Memory B cell (primary cell): ENCODE results near the gene CSNK1D.
A peak's percentile ranks its signal among the peaks of the same experiment; 100 is the strongest.
"Not testable (repeated sequence)": the region's sequence is repeated elsewhere in the genome, so short reads cannot be mapped to it uniquely, and the experiment has no call there.

Source experiments
- ATAC-seq: fragments of 150-1000 bp; cut with Tn5 transposase; 2 replicates; pipeline ENCODE4 v1.10.0; 2021; ENCODE audit warnings: low read depth, mild to moderate bottlenecking, moderate library complexity
- DNase-seq, 2 donors: peaks; one replicate each; pipeline ENCODE4 v3.0.0; 2022; ENCODE audit warnings: low spot score in 2 of 2
- H3K27ac Mint-ChIP-seq: one replicate; pipeline ENCODE4 v1.8.0; 2022; ENCODE audit warnings: mild to moderate bottlenecking, moderate library complexity, mixed read lengths
- H3K27me3 Mint-ChIP-seq: one replicate; pipeline ENCODE4 v1.8.0; 2022; ENCODE audit warnings: mixed read lengths
- H3K36me3 Mint-ChIP-seq: one replicate; pipeline ENCODE4 v1.8.0; 2022; ENCODE audit warnings: mild to moderate bottlenecking, mixed read lengths
- H3K4me1 Mint-ChIP-seq: one replicate; pipeline ENCODE4 v1.8.0; 2022; ENCODE audit warnings: mixed read lengths
- H3K4me3 Mint-ChIP-seq: one replicate; pipeline ENCODE4 v1.8.0; 2022; ENCODE audit warnings: mild to moderate bottlenecking, moderate library complexity, mixed read lengths
- H3K9me3 Mint-ChIP-seq: one replicate; pipeline ENCODE4 v1.8.0; 2022; ENCODE audit warnings: mixed read lengths

The CSNK1D gene

GRCh38 chr17:82215095-82215971 is 58.2 kb downstream of the CSNK1D start:
- Mint-ChIP-seq H3K4me1 (peaks cover 21% of the 10 kb centered on the region), H3K4me3 (no peak overlapping the region), H3K9me3 (no peaks in the 10 kb centered on the region), H3K27me3 (no peaks in the 10 kb centered on the region), H3K36me3 (no peaks in the 10 kb centered on the region), H3K27ac (peak overlapping the region; percentile 90)
- ATAC-seq (no peak), DNase-seq (no peak)

DNA sequence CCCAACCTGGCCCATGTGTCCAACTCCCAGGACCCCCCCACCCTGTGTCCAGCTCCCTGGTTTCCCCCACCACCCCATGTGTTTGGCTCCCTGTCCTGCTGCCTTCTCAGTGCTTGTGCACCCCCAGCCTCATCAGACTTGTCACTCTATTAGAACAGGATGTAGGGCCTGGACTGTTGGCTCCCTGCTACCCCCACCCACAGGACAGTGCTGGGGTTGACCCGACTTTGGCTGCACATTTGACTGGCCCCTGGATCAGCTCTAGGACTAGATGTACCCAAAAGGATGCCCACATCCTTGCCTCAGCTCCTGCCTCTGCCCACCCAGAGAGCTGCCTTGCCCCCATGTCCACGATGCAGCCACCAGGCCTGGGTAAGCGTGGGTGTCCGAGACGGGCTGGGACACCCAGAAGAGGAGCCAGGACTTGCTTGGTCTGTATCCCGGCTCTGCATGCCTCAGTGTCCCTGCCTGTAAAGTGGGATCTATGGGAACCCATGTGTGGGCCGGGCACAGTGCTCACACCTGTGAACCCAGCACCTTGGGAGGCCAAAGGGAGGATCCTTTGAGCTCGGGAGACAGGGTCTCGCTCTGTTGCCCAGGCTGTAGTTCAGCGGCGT is 59.4 kb downstream of the CSNK1D start:
- Mint-ChIP-seq H3K27me3 (no peaks in the 10 kb centered on the region), H3K27ac (peak overlapping the region; percentile 93), H3K36me3 (no peaks in the 10 kb centered on the region), H3K9me3 (no peaks in the 10 kb centered on the region), H3K4me3 (peak overlapping the region; percentile 79), H3K4me1 (peaks cover 21% of the 10 kb centered on the region)
- DNase-seq (no peak), ATAC-seq (no peak)

DNA sequence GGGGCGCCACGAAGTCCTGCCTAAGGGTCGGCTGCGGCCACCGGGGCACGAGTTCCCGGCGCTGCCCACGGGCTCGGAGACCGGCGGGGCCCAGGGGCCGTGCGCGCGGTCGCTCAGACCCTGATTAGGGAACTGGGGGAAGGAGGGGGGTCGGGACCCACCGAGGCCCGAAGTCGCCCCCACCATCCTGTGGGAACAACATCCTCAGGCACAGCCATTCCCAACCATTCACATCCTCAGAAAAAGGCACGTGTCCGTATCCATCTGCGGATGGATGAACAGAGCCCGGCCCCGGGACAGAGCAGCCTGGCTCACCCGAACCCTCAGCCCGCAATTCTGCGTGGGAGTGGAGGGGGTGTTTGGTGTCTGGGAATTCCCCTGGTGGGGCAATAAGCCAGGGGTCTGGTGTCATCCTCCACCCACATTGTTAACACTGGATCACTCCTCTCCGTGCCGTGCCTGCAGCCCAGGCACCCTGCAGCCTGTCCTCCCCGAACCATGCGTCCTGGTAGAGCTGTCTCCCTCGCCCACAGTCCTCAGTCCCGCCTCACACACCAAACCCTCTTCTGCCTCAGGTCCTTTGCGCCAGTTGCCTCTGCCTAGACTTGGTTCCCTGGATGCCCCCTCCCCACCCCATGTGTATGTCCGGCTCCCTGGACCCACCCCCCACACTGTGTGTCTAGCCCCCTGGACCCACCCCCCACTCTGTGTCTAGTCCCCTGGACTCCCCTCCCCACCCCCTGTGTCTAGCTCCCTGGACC is 60.1 kb downstream of the CSNK1D start:
- Mint-ChIP-seq H3K27ac (peak overlapping the region; percentile 93), H3K36me3 (no peaks in the 10 kb centered on the region), H3K4me1 (peaks cover 25% of the 10 kb centered on the region), H3K27me3 (no peaks in the 10 kb centered on the region), H3K9me3 (no peaks in the 10 kb centered on the region), H3K4me3 (peak overlapping the region; percentile 87)
- ATAC-seq = peak; percentile 23
- peak in 1 of 2 donors; percentile 50 for DNase-seq

DNA sequence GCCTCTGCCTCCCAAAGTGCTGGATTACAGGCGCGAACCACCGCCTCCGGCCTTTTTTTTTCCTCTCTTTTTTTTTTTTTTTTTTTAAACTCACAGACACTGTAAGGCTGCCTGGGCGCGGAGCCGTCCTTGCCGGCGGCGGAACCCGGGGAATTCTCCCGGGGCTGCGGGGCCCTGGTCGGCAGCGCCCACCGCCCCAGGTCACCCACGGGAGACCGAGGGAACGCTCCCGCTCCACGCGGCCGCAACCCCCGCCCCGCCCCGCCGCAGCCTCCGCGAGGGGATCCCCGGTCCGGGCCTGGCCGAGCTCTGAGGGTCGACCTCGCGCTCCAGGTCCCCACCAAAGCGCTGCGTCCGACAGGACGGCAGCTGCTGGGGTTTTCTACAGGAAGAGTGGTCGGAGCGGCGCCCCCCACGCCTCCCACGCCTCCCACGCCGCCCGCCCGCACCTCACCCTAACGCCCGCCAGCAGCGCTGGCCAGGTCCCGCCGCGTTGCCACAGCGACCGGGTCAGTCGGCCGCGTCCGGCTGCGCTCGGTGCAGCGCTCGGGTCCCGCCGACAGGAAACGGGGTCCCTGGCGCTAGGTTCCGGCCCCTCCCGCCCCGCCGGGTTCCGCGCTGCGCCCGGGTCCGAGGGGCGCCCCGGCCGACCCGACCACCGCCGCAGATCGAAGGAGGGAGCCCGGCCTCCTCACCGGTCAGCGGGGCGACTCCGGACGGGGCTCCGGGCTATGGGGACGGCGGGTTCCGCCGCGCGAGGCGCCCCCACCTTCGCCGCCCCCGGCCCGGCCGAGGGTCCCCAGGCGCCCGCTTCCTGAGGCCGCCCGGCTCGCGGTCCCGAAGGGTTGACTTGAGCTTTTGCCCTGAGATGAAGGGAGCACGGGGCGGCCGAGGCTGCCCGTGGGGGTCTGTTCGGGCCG is 60.9 kb downstream of the CSNK1D start, which contains the start of gene CCDC57:
TSS of gene CCDC57 (minus strand) at position 512 of the 920 bp plus-strand sequence. CDS start 10,898 bp downstream, outside the sequence.
- Mint-ChIP-seq H3K4me3 (peak within 1 kb of the TSS; percentile 87), H3K9me3 (no peaks in the 10 kb centered on the region), H3K27ac (peak within 1 kb of the TSS; percentile 93), H3K36me3 (no peaks in the 10 kb centered on the region), H3K4me1 (peaks cover 25% of the 10 kb centered on the region), H3K27me3 (no peaks in the 10 kb centered on the region)
- peak; percentile 56 for ATAC-seq
- DNase-seq = peak; percentile 65 to 80

GRCh38 chr17:82210655-82211054 is 62.8 kb downstream of the CSNK1D start:
- not testable (repeated sequence) for H3K27ac Mint-ChIP-seq, H3K9me3 Mint-ChIP-seq, ATAC-seq, H3K36me3 Mint-ChIP-seq, DNase-seq, H3K27me3 Mint-ChIP-seq, H3K4me3 Mint-ChIP-seq
- peaks cover 21% of the 10 kb centered on the region for H3K4me1 Mint-ChIP-seq

DNA sequence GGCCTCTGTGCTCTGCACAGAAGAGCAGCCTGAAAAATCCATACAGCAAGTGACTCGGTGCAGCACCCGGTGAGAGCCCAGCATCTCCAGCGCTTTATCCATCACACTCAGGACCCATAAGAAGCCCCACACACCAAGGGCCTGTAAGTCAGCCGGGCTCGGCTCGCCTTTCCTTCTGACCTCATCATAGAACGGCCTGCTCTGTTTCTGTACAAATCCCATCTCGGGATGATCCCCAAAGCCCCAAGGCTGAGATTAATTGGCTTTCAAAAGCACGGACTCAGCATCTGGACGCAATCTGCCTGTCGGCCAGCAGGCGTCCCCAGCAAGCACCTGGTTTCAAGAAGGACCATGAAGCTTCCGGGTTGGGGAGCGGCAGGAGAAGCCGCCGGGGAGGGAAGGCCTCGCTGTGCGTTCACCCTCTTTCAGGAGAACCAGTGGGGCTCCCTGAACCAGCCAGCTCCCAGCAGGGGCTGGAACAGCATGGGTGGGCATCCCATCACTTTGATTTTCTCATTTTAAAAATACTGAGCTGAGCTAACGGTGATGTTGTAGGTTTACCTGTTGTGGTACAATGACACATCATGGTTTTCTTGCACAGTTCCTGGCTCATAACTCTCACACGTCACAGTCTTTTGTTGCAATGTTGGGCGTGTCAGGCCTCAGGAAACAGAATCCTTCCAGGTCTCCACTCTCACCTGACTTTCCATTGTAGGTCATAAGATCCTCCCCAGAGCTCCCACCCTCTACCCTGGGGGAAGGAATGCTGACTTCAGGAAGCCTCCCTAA is 67.6 kb downstream of the CSNK1D start:
- H3K36me3 Mint-ChIP-seq = no peaks in the 10 kb centered on the region
- H3K4me3 Mint-ChIP-seq = peak overlapping the region; percentile 37
- H3K4me1 Mint-ChIP-seq = peaks cover 10% of the 10 kb centered on the region
- peak; percentile 95 for ATAC-seq
- H3K27ac Mint-ChIP-seq = peak overlapping the region; percentile 93
- no peaks in the 10 kb centered on the region for H3K9me3 Mint-ChIP-seq
- H3K27me3 Mint-ChIP-seq = no peaks in the 10 kb centered on the region
- DNase-seq = peak; percentile 76 to 80

GRCh38 chr17:82204831-82205719 is 68.4 kb downstream of the CSNK1D start:
- Mint-ChIP-seq H3K27me3 (no peaks in the 10 kb centered on the region), H3K27ac (no peak overlapping the region), H3K4me1 (peaks cover 10% of the 10 kb centered on the region), H3K9me3 (no peaks in the 10 kb centered on the region), H3K36me3 (no peaks in the 10 kb centered on the region), H3K4me3 (no peak overlapping the region)
- DNase-seq (no peak), ATAC-seq (no peak)

DNA sequence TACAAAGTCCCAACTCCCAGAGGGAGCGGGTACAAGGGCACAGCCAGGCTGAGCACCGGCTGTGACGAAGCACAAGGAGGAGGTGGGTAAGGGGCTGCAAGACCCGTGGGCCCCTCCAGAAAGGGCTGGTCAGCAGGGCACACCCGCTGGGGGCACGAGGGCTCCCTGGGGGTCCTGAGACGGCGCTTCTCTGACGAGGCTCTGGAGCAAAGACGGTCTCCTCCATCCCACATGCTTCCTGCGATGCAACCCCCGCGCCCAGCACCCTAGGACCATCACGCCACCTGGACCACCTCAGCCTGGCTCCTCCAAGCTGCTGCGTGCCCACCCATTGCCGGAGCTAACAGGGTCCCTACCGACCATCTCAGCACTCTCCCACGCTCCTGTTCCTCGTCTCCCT is 69.6 kb downstream of the CSNK1D start:
- no peak for ATAC-seq
- H3K36me3 Mint-ChIP-seq = no peaks in the 10 kb centered on the region
- DNase-seq = no peak
- H3K4me3 Mint-ChIP-seq = no peak overlapping the region
- H3K27me3 Mint-ChIP-seq = no peaks in the 10 kb centered on the region
- H3K4me1 Mint-ChIP-seq = peaks cover 8% of the 10 kb centered on the region
- no peaks in the 10 kb centered on the region for H3K9me3 Mint-ChIP-seq
- no peak overlapping the region for H3K27ac Mint-ChIP-seq

DNA sequence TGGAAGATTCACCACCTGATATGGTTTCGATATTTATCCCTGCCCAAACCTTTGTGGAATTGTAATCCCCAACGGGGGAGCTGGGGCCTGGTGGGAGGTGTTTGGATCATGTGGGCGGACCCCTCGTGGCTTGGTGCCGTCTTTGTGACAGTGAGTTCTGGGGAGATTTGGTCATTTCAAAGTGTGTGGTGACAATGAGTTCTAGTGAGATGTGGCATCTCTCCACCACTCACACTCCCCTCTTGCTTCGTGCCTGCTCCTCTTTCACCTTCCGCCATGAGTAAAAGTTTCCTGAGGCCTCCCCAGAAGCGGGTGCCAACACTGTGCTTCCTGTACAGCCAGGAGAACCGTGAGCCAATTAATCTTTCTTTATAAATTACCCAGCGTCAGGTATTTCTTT is 70.5 kb downstream of the CSNK1D start:
- Mint-ChIP-seq H3K27me3 (no peaks in the 10 kb centered on the region), H3K9me3 (no peaks in the 10 kb centered on the region), H3K27ac (no peak overlapping the region), H3K4me3 (no peak overlapping the region), H3K4me1 (peaks cover 10% of the 10 kb centered on the region), H3K36me3 (no peaks in the 10 kb centered on the region)
- DNase-seq (no peak), ATAC-seq (no peak)

GRCh38 chr17:82201498-82201910 is 72.0 kb downstream of the CSNK1D start:
- peaks cover 2% of the 10 kb centered on the region for H3K36me3 Mint-ChIP-seq
- no peak for ATAC-seq
- H3K27me3 Mint-ChIP-seq = no peaks in the 10 kb centered on the region
- no peak overlapping the region for H3K27ac Mint-ChIP-seq
- peaks cover 12% of the 10 kb centered on the region for H3K4me1 Mint-ChIP-seq
- DNase-seq = no peak
- no peaks in the 10 kb centered on the region for H3K9me3 Mint-ChIP-seq
- H3K4me3 Mint-ChIP-seq = no peak overlapping the region

DNA sequence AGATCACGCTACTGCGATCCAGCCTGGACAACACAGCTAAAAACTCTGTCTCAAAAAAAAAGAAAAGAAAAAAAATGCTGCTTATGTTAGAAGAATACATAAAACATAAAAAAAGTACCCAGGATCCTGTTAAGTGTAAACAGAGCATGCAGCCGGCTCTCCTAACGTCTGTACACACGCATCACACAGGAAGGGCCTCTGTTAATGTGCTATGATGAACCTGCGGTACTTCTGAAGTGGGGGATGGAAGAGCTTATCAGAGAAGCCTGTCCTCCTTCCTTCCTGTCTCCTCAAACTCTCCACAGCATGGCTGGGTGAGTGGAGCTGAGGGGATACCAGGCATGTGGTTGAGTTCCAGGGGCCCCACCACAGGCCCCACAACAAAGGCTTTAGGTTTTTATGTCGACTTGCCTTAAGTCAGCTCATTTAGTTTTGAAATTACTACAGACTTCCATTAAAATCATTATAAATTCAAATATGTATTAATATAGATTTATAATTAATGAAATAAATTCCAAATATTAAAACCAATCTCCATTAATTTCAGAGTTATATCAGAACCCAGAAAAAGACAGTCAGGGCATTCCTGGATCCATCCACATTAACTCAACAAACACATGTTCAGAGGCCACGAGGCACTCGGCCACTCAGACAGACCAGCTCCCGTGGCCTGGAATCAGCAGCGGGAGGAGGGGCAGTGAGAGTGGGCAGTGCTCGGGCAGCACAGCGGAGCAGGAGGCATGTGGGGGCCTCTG is 72.6 kb downstream of the CSNK1D start:
- H3K4me1 Mint-ChIP-seq = peaks cover 9% of the 10 kb centered on the region
- H3K9me3 Mint-ChIP-seq = no peaks in the 10 kb centered on the region
- ATAC-seq (no peak), DNase-seq (no peak)
- peaks cover 2% of the 10 kb centered on the region for H3K36me3 Mint-ChIP-seq
- no peak overlapping the region for H3K27ac Mint-ChIP-seq
- no peak overlapping the region for H3K4me3 Mint-ChIP-seq
- H3K27me3 Mint-ChIP-seq = no peaks in the 10 kb centered on the region
